Measurements from ENCODE around the gene TSEN34.

GRCh38 chr19:54151362-54152035 lies 39.6 kb upstream of the TSEN34 start:
- TF ChIP-seq, protein P1, sequence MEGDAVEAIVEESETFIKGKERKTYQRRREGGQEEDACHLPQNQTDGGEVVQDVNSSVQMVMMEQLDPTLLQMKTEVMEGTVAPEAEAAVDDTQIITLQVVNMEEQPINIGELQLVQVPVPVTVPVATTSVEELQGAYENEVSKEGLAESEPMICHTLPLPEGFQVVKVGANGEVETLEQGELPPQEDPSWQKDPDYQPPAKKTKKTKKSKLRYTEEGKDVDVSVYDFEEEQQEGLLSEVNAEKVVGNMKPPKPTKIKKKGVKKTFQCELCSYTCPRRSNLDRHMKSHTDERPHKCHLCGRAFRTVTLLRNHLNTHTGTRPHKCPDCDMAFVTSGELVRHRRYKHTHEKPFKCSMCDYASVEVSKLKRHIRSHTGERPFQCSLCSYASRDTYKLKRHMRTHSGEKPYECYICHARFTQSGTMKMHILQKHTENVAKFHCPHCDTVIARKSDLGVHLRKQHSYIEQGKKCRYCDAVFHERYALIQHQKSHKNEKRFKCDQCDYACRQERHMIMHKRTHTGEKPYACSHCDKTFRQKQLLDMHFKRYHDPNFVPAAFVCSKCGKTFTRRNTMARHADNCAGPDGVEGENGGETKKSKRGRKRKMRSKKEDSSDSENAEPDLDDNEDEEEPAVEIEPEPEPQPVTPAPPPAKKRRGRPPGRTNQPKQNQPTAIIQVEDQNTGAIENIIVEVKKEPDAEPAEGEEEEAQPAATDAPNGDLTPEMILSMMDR (IDR thresholded peaks at IDR 0.05) = no peak
- no peak for TF ChIP-seq POLR2A (IDR thresholded peaks at IDR 0.05)

All from heart left ventricle (tissue), 13 donors.